Peyer's patch (tissue), 4 donors: ENCODE results near the gene ZNF783.

Experiments
- POLR2A ChIP-seq, 2 donors: fragments of 450-650 bp; IDR thresholded peaks; one replicate each; pipeline ENCODE4 v1.5.1; 2017; ENCODE audit warnings: antibody characterized with exemption in 2 of 2, mild to moderate bottlenecking in 2 of 2, moderate library complexity in 2 of 2
- TF ChIP-seq, protein P1 (sequence below), 6 experiments: fragments of 450-650 bp in 4 of 6; fragments of 200-600 bp in 2 of 6; sonication (generic) in 1 of 6; IDR thresholded peaks; one replicate each; pipeline ENCODE4 v1.5.1; 2017 to 2019; ENCODE audit warnings: antibody characterized with exemption in 6 of 6, mild to moderate bottlenecking in 3 of 6, moderate library complexity in 1 of 6

DNA sequence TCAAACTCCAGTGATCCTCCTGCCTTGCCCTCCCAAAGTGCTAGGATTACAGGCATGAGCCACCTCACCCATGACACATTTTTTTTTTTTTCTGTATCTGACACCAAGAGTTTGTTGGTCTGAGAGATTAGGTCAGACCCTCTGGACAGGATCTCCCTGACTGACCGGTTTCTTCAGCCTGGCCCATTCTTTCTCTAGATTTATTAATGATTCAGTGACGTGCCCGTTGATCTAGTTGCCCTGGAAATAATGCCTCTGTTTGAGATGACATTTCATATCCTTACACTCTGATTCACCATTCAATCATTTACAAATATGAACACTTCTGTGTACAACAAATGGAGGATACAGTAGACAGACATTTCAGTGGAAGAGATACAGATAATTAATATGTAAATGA is 23.9 kb upstream of the ZNF783 start:
- TF ChIP-seq, protein P1, sequence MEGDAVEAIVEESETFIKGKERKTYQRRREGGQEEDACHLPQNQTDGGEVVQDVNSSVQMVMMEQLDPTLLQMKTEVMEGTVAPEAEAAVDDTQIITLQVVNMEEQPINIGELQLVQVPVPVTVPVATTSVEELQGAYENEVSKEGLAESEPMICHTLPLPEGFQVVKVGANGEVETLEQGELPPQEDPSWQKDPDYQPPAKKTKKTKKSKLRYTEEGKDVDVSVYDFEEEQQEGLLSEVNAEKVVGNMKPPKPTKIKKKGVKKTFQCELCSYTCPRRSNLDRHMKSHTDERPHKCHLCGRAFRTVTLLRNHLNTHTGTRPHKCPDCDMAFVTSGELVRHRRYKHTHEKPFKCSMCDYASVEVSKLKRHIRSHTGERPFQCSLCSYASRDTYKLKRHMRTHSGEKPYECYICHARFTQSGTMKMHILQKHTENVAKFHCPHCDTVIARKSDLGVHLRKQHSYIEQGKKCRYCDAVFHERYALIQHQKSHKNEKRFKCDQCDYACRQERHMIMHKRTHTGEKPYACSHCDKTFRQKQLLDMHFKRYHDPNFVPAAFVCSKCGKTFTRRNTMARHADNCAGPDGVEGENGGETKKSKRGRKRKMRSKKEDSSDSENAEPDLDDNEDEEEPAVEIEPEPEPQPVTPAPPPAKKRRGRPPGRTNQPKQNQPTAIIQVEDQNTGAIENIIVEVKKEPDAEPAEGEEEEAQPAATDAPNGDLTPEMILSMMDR (IDR thresholded peaks at IDR 0.05) = no peak
- no peak for TF ChIP-seq POLR2A (IDR thresholded peaks at IDR 0.05)
